ENCODE data around the gene SCGB1C2. TPM values are rescaled to one million over a fixed set of nuclear protein-coding genes. Genes with fewer than 3 reads are reported as not detected.
"Not testable (repeated sequence)": the region's sequence is repeated elsewhere in the genome, so short reads cannot be mapped to it uniquely, and the experiment has no call there.

SCGB1C2 gene
- not detected in 2 replicates for total RNA-seq (2014; rRNA removed; shearing (Covaris generic))

DNA sequence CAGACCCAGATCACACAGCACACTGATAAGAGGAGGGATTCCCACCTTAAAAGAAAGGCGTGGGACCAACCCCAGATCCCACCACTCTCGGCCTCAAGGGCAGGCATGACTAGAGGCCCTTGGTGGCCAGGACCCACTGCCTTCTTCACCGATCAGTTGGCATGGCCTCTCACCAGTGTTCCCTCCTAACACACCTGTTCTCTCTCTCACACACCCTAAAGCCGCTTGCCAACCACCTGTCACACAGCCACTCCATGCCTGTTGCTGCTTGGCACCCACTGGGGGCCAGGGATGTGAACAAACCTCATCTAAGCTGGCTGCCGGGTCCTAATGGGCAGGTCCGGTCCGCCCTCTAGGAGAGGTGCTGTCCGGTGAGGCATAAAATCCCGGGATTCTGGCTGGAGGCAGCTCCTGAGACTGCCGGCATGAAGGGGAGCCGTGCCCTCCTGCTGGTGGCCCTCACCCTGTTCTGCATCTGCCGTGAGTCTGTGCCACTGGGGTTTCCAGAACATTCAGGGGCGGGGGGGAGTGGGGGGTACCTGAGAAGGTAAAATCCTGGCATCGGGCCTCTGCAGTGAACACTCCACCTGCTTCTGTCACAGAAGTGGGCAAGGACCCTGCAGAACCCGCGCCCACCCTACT lies at the start of gene SCGB1C2:
Gene SCGB1C2, plus strand, starts transcription at position 404 of the 642 bp plus-strand sequence. Its CDS starts 22 bp downstream, at position 426.
- not testable (repeated sequence) for DNase-seq (ENCODE audit: low read depth)

DNA sequence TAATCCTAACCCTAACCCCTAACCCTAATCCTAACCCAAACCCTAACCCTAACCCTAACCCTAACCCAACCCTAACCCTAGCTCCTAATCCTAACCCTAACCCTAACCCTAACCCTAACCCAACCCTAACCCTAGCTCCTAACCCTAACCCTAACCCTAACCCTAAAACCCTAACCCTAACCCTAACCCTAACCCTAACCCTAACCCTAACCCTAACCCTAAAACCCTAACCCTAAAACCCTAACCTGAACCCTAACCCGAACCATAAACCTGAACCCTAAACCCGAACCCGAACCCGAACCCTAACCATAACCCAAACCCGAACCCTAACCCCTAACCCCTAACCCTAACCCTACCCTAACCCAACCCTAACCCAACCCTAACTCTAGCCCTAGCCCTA lies 24.3 kb upstream of the SCGB1C2 start:
- peak; percentile 1 for DNase-seq (ENCODE audit: low read depth)

DNA sequence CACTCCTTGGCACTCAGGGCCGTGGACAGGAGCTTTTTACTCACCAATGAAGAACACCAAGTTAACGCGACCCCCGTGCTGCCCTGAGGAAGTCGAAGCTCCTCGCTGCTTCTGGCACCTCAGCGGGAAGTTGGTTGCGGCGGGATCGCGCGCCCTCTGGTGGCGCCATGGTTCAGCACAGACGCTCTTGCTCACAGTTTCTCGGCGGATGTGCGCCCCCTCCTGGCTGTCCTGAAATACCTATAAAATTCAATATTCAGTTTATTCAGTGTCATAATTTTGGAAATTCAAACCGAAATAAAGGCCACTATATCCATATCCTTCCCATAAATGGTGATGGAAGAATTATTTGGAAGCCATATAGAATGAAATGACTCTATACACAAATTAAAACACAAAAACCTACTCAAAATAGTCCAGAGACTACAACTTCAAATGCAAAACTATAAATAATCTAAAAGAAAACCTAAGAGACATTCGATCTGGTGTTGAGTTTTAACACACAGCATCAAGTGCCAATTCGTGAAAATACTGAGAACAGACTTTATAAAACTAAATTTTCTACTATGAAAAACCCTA lies 18.9 kb upstream of the SCGB1C2 start:
- DNase-seq (ENCODE audit: low read depth), result peak; percentile 10

DNA sequence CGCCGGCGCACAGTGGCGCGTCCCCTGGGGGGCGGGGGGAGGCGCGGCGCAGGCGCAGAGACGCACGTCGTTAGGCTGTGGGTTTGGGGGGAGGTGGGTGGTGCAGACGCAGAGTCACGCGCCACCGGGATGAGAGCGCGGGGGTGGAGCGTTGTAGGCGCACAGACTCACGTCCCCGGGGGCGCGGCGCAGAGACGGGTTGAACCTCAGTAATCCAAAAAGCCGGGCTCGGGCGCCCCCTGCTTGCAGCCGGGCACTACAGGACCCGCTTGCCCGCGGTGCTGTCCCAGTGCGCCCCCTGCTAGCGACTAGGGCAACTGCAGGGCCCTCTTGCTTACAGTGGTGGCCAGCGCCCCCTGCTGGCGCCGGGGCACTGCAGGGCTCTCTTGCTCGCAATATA lies 3.4 kb upstream of the SCGB1C2 start:
- DNase-seq (ENCODE audit: low read depth), result not testable (repeated sequence)

DNA sequence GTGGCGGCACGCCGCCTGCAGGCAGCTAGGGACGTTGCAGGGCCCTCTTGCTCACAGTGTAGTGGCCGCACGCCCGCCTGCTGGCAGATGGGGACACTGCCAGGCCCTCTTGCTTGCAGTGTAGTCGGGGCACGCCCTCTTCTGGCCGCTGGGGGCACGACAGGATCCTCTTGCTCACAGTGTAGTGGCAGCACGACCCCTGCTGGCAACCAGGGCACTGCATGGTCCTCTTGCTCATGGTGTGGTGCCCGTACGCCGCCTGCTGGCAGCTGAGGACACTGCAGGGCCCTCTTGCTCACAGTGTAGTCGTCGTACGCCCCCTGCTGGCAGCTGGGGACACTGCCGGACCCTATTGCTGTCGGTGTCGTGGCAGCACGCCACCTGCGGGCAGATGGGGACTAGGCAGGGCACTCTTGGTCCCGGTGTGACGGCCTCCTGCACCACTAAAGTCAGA lies 3.0 kb upstream of the SCGB1C2 start:
- not testable (repeated sequence) for DNase-seq (ENCODE audit: low read depth)

DNA sequence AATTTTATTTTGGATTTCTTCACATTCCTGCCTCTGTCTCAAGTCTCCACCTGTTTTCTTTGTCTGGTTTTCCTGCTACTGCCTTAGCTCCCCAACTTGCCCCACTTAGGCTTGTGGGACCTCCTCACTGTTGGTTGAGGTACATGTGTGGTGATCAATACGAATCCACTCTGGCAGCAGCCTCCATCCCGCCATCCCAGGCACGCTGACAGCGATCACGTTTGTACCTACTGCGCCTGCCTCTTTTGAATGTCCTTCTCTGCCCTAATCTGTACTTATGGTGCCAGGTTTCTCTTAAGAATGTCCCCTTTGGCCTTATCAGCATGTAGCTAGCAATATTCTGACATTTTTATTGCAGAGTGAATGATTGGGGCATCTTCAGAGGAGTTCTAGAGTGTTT lies 2.3 kb upstream of the SCGB1C2 start:
- DNase-seq (ENCODE audit: low read depth), result not testable (repeated sequence)

DNA sequence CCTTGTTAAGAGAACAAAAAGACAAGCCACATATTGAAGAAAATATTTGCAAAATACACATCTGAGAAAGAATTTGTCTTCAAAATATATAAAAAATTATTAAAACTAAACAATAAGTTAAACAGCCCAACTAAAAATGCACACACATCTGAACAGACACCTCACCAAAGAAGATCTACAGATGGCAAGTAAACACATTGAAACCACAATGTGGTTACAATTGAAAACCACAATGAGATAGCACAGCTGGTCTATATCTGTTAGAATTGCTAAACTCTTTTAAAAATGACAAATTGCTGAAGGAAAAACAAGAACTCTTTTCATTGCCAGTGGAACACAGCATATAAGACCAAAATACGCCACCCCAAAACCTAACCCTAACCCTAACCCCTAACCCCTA lies 1.5 kb upstream of the SCGB1C2 start:
- DNase-seq (ENCODE audit: low read depth), result not testable (repeated sequence)

DNA sequence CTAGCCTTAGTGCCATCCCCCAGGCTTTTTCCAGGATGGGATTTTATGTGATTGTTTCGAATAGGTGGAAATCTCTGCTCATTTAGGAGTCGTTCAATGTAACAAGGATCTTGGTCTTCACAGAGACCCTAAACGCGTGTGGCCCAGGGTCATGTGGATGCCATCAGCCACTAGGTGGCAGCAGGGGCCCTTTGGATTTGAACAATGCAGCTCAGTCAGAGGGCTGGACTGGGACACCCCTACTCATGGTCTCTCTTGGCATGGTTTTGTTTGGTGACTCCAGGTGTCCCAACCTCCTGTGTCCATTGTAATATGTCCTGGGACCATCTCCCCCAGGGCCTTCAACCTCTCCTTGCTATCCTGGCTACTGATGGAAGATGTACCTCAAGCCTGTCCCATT lies 838 bp upstream of the SCGB1C2 start:
- DNase-seq (ENCODE audit: low read depth), result not testable (repeated sequence)

DNA sequence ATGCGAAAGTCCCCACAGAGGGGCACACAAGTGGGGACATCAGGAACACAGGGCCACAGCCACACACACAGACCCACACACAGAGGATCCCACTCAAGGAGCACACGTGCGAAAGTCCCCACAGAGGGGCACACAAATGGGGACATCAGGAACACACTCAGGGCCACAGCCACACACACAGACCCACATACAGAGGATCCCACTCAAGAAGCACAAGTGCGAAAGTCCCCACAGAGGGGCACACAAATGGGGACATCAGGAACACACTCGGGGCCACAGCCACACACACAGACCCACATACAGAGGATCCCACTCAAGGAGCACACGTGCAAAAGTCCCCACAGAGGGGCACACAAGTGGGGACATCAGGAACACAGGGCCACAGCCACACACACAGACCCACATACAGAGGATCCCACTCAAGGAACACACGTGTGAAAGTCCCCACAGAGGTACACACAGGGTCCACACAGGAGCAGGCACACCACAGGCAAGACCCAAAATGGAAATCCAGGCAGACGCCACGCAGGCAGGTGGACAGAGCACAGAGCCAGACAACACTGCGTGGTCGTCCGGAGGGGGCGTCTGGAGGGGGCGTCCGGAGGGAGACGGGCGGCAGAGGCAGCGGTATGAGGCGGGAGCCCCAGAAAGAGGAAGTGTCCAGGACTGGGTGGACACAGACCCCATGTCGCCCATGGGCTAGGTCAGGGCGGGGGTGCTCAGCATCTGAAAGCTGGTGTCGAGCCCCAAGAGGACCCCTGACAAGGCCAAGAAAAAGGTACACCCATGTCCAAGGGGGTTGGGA lies 2.2 kb downstream of the SCGB1C2 start:
- DNase-seq (ENCODE audit: low read depth), result not testable (repeated sequence)

DNA sequence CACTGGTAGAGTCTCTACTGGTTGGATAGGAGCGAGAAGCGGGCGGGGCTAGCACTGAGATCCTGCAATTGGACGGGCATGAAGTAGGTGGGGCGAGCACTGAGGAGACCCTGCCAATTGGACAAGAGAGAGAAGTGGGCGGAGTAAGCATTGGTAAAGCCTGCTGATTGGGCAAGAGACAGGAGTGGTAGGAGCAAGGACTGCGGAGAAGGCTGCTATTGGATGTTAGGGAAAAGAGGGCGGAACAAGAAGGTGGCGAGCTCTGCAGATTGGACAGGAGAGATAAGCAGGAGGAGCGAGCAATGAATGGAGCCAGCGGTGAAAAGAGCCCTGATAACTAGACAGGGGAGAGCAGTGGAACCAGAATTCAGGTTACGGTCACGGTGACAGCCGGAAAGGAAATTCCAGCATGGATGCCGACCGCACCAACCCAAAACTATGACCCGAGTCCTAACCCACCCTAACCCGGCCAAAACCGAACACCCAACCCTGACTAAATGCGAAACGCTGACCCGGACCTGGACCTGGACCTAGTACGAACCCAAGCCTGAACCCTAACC lies 4.8 kb downstream of the SCGB1C2 start:
- DNase-seq (ENCODE audit: low read depth), result peak; percentile 31

DNA sequence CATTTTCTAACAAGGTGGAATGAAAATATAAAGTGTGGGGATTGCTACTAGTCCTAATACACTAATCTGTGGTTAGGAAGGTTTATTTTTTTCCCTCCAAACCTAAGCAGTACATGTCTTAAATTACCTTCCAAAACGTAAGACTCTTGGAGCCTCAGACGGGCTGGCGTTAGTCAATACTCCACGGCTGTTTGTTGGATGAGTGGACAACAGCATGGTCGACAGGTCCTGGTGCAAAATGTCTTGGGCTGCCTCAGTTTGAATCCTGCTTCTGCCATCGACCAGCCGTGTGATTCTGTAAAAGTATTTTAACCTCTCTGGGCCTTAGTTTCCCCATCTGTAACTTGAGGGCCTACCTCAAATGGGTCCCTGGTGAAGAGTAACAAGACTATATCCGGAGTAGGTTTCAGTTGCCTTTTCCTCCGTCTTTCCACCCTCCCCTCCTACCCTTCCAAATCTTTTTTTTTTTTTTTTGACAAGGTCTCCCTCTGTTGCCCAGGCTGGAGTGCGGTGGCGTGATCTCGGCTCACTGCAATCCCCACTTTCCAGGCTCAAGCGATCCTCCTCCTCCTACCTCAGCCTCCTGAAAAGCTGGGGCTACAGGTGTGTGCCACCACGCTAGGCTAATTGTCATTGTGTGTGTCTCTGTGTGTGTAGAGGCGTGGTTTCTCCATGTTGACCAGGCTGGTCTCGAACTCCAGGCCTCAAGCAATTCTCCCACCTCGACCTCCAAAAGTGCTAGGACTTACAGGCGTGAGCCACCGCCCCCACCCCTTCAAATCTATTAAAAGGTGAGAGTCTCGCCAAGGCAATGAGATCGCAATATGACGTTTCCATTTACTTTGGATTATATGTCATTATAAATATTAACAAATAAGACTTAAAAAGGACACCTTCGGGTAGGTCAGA lies 5.8 kb downstream of the SCGB1C2 start:
- no peak for DNase-seq (ENCODE audit: low read depth)

DNA sequence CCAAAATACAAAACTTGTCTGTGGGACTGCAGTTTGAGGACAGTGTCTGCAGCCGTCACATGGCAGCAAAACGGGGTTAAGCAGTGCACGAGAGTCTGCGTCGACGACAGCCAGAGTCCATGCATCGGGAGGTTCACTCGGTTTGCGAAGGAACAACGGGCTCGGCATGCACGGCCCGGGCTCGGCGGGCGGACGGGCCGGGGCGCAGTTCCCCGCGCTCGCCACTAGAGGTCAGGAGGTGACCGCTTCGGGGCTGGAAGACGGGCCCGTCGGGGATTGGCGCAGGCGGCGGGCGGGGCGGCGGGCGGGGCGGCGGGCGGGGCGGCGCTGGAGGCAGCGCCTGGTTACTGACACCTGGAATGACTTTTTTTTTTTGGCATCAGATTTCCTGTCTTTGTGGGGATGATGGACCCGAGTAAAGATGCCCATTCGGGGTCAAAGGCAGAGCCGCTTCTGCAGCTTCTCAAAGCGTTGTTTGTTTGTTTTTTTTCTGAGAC lies 6.5 kb downstream of the SCGB1C2 start:
- DNase-seq (ENCODE audit: low read depth), result peak; percentile 51

DNA sequence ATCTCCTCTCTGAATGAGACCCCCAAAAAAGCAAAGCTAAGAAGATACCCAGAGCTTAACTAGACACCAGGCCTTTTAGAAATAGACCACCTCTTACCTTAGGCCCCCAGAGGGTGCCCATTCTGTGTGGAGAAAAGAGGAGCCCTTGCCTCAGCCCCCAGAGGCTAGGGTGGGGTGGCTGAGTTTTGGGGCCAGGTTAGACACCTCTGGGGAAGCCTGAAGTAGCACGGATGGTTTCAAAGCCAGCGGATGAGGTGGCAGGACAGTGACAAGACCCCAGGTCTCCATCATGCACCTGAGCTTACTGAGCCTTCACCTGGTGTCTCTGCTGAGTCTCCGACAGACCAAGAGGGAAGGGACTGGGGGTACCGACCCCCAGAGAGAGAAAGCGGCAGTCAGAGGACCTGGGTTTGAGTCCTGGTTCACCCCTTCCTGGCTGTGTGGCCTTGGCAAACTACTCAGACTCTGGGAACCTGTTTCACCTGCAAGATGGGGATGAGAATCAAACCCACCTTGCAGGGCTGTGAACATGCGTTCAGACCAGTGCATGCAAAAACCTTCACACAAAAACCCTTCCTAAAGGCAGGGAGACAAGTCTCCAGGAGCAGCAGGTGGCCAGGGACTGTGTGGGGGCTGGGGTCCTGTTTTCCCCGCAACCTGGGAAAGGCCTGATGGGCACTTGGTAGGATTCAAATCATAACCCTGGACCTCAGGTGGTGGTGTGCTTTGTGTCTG lies 7.7 kb downstream of the SCGB1C2 start:
- DNase-seq (ENCODE audit: low read depth), result no peak

DNA sequence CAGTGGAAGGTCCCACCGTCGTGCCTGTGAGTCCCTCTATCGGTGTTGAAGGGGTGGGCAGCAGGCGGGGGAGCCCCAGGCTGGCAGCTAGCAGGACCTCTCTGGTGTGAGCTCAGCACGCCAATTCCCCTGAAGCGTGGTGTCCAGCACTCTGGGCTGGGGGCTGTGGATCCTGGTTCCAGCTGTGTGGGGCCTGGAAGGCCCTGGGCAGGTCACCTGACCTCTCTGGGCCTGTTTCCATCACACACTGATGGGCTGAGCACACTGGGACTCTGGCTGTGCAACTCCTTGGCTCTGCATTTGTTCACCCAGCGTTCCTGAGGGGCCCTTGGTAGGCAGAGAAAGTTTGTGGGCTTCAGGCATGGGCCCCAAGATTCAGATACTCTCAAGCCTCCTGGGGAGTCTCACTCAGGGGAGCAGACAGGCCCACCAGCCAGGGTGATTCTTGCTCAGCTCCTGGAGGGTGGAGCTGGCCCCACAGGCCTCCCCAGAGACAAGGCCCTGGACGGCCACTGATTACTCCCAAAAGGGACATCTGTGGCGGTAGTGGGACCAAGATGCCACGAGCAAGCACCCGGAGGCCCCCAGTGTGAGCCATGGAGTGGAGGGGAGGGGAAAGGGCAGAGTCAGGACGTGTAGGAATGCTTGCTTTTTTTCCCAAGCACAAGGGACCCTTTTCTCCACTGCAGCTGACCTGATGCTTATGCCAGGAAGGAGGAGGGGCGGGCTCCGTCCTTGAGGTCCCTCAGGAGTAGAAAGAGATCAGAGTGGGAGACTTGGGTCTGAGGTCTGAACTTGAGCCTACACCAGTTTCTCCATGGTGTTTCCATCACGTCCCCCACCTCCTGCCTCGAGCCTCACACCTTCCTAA lies 8.5 kb downstream of the SCGB1C2 start:
- DNase-seq (ENCODE audit: low read depth), result no peak

DNA sequence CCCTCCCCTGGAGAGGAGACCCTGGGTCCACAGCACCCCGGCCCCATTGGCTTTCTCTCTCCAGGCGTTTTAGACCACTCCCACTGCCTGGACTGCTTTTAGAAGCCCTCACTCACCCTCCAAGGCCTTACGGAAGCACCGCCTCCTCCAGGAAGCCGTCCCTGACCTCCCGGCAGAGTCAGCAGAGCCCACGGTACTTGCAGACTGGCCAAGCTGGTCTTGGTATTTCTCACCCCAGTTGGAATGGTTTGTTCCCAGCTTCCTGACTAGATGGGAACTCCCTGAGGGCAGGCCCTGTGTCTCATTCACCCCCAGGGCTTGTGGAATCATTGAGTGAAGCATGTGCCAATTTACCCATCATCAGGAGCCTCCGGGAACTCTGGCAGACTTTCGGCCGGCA lies 9.2 kb downstream of the SCGB1C2 start:
- no peak for DNase-seq (ENCODE audit: low read depth)

DNA sequence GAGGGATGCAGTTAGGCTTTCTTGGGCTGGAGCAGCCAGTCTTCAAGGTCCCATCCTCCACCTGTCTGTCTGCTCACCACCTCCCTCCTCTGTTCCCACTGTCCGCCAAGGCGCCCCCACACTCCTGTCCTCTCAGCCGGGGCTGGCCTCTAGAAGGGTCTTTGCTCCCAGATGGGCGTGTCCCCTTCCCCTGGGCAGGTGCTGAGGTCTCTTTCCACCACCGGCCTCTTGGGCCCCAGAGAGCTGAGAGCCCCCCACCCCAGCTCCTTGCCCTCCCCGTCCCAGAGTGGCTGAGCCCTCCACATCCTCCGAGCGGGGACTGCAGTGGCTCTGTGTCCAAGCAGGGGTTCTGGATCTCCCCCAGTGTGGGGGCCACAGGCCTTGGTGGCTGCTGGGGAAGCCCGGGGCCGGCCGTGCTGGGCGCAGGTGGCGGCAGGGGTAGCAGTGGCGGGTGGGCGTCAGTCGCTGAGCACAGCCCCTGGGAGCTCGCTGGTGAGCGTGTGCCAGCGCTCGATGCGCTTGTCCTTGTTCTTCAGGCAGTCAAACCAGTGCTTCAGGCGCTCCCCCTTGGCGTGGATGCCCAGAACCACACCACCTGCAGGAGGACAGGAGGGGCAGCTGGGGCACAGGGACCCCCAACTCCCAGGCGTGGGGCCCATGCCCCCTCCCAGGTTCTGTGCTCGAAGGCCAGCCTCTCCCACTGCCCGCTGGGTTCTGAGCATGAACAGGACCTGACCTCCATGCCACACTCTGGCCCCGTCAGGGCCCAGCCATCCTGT lies 9.8 kb downstream of the SCGB1C2 start:
- no peak for DNase-seq (ENCODE audit: low read depth)

DNA sequence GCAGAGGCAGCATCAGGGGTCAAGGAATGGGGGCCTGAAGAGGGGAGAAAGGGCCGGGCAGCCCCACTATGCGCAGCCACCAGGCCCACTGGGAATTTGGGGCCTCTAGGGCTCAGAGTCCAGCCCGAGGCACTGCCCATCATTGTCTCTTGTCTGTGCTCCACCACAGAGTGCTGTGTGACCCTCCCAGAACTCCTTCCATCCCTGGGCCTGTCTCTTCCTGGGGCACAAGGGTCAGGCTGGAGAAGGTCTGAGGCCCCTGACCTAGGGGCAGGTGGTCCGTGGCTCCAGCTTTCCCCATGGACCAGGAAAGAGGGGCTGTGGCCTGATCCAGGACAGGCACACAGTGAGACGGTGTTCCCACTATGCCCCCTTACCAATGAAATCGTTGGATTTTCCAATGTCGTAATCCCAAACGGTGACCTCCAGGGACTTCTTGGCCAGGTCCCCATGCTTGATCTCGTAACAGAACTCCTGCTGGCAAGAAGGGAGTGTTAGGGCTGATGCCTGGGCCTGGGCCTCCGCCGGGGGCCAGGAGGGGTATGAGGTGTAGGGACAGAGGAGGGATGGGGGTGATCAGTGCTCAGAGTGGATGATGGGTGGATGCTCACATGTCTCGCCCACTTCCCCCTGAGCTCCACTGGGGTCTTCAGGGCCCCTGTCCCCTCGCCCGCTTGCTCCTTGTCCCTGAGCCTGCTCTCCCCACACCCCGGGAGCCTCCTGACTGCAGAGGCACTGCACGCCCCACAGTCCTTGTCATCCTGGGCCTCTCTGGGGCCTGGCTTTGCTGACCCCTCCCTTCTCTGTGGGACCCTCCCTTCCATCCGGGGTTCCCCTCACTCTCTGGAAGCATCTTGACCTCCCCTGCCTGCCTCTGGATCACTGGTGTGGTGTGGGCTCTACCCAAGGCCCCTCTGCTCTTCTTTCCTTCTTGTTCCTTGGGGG lies 10.7 kb downstream of the SCGB1C2 start:
- no peak for DNase-seq (ENCODE audit: low read depth)

All from RPMI7951 (cell line).